WTC11 (cell line): Measurements from ENCODE around the gene USP15.

Source experiments
- CTCF ChIP-seq: fragments of 200-600 bp; IDR thresholded peaks from 2 replicates; pipeline ENCODE4 v1.8.0; 2022; ENCODE audit warnings: antibody characterized with exemption
- FOXK1 ChIP-seq: sonication (generic); formaldehyde crosslinking; IDR thresholded peaks from 2 replicates; pipeline ENCODE4 v1.8.0; 2022; ENCODE audit warnings: mild to moderate bottlenecking, moderate library complexity, missing genetic modification reagents
- FOXP1 ChIP-seq: sonication (generic); formaldehyde crosslinking; IDR thresholded peaks from 2 replicates; pipeline ENCODE4 v1.8.0; 2022; ENCODE audit warnings: missing genetic modification reagents, mild to moderate bottlenecking, moderate library complexity, borderline replicate concordance
- MAX ChIP-seq: sonication (generic); formaldehyde crosslinking; IDR thresholded peaks from 2 replicates; pipeline ENCODE4 v1.8.0; 2022; ENCODE audit warnings: mild to moderate bottlenecking, missing genetic modification reagents
- USF2 ChIP-seq: sonication (generic); formaldehyde crosslinking; IDR thresholded peaks from 2 replicates; pipeline ENCODE4 v1.8.1; 2023; ENCODE audit warnings: mild to moderate bottlenecking, missing genetic modification reagents, moderate library complexity
- ZNF121 ChIP-seq: sonication (generic); formaldehyde crosslinking; IDR thresholded peaks from 2 replicates; pipeline ENCODE4 v1.8.0; 2023; ENCODE audit warnings: missing genetic modification reagents
- ZNF423 ChIP-seq: fragments of 250-450 bp; sonication (Bioruptor Pico); IDR thresholded peaks from 2 replicates; pipeline ENCODE4 v2.1.2; 2022; ENCODE audit warnings: mild to moderate bottlenecking, moderate library complexity

DNA sequence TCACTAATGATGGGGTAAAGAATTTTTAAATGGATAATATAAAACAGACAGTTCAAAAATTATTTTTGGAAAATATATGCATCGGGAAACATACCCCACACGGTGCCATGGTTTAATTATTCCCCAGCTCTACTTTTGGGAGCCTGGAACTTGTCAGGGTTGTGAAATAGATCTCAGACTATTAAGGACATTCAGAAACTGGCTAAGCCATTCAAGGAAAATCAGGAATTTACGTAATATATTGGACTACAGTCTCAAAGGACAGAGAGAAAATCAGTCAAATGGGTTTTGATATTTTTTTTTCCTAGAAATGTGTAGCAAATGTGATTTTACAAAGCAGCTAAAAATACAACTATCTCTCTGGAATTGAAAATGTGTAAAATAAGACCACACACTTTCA, 148.9 kb downstream of the USP15 start:
- TF ChIP-seq FOXK1 (CRISPR knock-in tag): no peak
- no peak for TF ChIP-seq USF2 (CRISPR knock-in tag)
- no peak for TF ChIP-seq CTCF
- TF ChIP-seq MAX: no peak
- no peak for TF ChIP-seq FOXP1
- TF ChIP-seq ZNF423: no peak
- no peak for TF ChIP-seq ZNF121 (CRISPR knock-in tag)
